GM18508 (cell line): ENCODE results near the gene CAPN1.
"Not testable (repeated sequence)": the region's sequence is repeated elsewhere in the genome, so short reads cannot be mapped to it uniquely, and the experiment has no call there.

Source experiments
- ATAC-seq: cut with Tn5 transposase; IDR thresholded peaks from one replicate; pipeline ENCODE4 v1.9.1; 2021; ENCODE audit warnings: moderate number of reproducible peaks; ENCODE audit not compliant: insufficient read depth, unreplicated experiment

The CAPN1 gene

GRCh38 chr11:65248184-65248710, 66.5 kb downstream of the CAPN1 start:
- not testable (repeated sequence) for ATAC-seq

GRCh38 chr11:65251476-65251875, 69.7 kb downstream of the CAPN1 start:
- ATAC-seq, result no peak

- no peak for ATAC-seq
Measured at GRCh38 chr11:65254724-65255123, 73.0 kb downstream of the CAPN1 start.

GRCh38 chr11:65258988-65259387, 77.3 kb downstream of the CAPN1 start:
- ATAC-seq, result no peak

- no peak for ATAC-seq
Measured at GRCh38 chr11:65260302-65260701, 78.6 kb downstream of the CAPN1 start.

- no peak for ATAC-seq
Measured at GRCh38 chr11:65260756-65261590, 79.2 kb downstream of the CAPN1 start.
